ENCODE data around the gene NMNAT1.
"Not testable (repeated sequence)": the region's sequence is repeated elsewhere in the genome, so short reads cannot be mapped to it uniquely, and the experiment has no call there.

The NMNAT1 gene

DNA sequence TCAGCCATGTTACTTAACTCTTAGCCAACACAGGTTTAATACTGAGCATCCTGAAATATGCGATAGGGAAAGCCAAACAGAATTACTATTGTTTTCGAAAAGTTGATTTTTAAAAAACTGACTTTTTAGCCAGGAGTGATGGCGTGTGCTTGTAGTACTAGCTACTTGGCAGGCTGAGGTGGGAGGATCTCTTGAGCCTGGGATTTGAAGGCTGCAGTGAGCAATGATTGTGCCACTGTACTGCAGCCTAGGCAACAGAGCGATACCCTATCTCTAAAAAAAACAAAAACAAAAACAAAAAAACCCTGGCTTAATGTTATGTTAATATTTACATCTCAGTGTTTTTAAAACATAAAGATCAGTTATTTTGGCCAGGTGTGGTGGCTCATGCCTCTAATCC, 16.7 kb downstream of the NMNAT1 start:
- no peak for DNase-seq
- TF ChIP-seq POLR2A (IDR thresholded peaks at IDR 0.05; ENCODE audit: low read length) (no peak), GATA1 (IDR thresholded peaks at IDR 0.05; ENCODE audit: low read depth, low read length) (no peak)

DNA sequence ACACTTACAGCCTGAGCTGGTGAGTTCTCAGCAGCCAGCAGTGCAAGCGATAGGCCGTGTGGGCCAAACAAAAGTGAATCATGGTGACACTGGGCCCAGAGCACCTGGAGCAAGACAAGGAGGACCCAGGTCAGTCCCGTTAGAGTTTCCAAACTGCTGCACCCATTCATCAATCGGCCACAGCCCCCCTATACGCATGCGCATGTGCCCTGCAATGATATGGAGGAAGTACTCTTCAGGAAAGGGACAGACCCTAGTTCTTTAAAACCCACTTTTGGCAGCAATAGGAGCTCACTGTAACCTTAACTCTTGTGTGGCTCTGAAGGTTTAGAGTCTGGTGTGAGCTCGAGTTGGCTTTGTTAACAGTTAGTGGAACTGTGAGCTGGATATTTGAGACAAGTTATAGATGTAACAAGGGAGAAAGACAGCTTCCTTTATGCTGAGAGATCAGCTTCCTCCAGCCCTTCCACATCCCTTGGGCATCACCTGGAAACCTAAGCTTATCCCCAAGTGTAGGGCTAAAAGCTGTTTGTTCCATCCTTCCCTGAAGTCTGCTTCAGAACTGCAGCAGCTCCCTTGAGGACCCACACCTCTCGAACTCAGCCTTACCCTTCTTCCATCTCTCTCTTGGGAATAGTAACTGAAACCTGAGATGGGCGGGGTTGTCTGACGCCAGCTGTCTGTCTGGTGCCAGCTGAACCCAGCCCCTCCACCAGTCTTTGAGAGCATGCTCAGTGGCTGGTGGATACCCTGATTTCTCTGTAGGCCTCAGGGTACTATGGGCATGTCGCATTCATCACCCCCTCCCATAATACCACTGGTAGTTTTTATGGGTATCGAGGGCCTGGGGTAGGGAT, 17.7 kb downstream of the NMNAT1 start:
- DNase-seq, result no peak
- TF ChIP-seq GATA1 (IDR thresholded peaks at IDR 0.05; ENCODE audit: low read depth, low read length) (no peak), POLR2A (IDR thresholded peaks at IDR 0.05; ENCODE audit: low read length) (no peak)

DNA sequence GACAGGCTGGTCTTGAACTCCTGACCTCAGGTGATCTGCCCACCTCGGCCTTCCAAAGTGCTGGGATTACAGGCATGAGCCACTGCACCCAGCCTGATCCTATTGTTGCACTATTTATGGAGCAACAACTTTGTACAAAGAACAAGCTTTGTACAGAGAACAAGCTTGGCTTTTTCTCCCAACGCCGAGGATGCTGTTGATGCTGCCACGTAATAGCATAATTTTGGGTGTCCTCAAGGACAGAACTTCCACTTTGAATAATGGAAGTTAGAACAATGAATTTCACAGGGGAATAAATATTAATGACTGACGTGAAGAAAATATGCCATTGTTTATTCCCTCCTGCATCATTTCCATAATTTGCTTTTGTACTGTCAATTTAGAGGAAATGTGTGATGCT, 41.0 kb downstream of the NMNAT1 start:
- TF ChIP-seq POLR2A (IDR thresholded peaks at IDR 0.05; ENCODE audit: low read length) (no peak), GATA1 (IDR thresholded peaks at IDR 0.05; ENCODE audit: low read depth, low read length) (no peak)
- DNase-seq, result no peak

DNA sequence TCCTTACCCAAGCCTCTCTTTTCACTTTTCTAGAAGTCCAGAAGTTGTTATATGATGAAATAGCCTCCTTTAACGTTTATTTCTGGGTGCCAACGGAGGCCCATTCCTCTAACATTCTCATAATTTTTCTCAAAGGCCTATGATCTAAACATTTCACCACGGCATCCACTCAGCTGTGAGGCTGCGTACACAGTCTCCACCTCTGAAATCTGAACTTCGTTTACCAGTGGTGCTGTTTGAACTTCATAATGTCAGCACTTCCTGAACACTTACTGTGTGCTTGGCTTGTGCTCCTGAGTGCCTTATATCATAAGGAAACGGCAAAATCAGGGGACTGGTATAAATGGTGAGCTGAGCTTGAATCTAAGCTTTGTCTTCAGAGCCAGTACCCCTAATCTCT, 41.7 kb downstream of the NMNAT1 start:
- TF ChIP-seq GATA1 (IDR thresholded peaks at IDR 0.05; ENCODE audit: low read depth, low read length) (no peak), POLR2A (IDR thresholded peaks at IDR 0.05; ENCODE audit: low read length) (no peak)
- DNase-seq, result no peak

DNA sequence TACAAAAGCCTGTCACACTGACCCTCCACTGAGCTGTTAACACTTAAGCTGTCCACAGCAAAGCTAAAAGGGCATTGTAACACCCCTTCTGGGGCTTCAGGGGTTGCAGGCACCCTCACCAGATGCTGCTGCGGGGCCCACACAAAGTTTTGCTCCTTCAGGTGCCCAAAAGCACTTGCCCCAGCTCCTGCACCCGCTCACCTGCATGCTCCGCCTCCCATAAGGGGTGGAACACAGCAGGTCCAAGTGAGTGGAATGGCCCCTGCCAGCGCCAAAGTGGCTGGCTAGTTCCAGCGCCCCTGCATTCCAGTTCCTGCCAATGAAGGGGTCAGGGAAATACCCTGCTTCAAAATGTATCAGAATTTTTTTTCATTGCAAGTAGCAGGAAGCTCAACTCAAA, 46.5 kb downstream of the NMNAT1 start:
- DNase-seq, result no peak
- TF ChIP-seq GATA1 (IDR thresholded peaks at IDR 0.05; ENCODE audit: low read depth, low read length), result no peak
- TF ChIP-seq POLR2A (IDR thresholded peaks at IDR 0.05; ENCODE audit: low read length), result no peak

DNA sequence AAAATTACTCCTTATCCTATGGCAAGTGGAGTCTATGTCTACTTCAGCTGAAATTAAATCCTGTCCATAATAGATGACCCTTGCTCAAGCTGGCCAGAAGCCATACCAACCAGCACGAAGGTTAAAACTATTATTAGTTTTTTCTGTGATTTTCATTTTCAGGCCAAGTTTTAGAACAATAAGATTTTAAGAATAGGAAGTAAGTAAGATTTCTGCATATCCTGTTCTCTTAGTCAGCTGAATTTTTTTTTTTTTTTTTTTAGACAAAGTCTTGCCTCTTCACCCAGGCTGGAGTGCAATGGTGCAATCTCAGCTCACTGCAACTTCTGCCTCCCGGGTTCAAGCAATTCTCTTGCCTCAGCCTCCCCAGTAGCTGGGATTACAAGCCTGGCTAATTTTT, 47.7 kb downstream of the NMNAT1 start:
- TF ChIP-seq POLR2A (IDR thresholded peaks at IDR 0.05; ENCODE audit: low read length) (no peak), GATA1 (IDR thresholded peaks at IDR 0.05; ENCODE audit: low read depth, low read length) (no peak)
- DNase-seq, result no peak

DNA sequence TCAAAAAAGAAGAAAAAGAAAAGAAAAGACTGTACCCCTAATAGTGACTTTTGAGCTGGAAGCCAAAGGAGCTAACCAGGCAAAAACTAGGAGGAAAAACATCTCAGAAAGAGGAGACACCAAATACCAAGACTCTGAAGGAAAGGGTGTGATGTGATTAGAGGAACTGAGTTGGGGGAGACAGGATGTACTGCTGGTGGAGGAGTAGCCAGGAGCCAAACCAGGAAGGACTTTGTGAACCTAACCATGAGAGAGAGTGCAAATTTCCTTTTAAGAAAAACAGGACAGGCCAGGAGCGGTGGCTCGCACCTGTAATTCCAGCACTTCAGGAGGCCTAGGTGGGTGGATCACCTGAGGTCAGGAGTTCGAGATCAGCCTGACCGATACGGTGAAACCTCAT, 49.6 kb downstream of the NMNAT1 start:
- no peak for TF ChIP-seq POLR2A (IDR thresholded peaks at IDR 0.05; ENCODE audit: low read length)
- DNase-seq, result no peak

DNA sequence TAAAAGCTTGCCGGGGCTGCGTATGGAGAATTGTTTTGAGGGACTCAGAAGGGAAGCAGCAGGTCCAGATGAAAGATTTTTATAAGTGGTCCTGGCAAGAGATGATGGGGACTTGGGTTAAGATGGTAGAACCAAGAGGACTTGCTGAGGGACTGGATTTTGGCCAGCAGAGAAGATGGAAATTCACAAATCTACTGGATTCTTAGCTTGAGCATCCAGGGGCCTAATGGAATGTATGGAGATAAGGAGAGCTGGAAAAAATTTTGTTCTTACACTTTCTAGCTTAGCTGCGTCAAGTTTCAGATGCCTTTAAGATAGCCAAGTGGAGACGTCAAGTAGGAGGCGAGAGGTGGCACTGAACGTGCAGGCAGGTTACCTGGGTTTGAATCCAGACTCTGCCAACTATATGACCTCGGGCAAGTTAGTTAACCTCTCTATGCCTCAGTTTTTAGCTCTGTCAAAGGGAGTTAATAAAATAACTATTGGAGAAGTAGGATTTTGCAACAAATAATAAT, 50.3 kb downstream of the NMNAT1 start:
- DNase-seq, result no peak
- TF ChIP-seq GATA1 (IDR thresholded peaks at IDR 0.05; ENCODE audit: low read depth, low read length) (no peak), POLR2A (IDR thresholded peaks at IDR 0.05; ENCODE audit: low read length) (no peak)

DNA sequence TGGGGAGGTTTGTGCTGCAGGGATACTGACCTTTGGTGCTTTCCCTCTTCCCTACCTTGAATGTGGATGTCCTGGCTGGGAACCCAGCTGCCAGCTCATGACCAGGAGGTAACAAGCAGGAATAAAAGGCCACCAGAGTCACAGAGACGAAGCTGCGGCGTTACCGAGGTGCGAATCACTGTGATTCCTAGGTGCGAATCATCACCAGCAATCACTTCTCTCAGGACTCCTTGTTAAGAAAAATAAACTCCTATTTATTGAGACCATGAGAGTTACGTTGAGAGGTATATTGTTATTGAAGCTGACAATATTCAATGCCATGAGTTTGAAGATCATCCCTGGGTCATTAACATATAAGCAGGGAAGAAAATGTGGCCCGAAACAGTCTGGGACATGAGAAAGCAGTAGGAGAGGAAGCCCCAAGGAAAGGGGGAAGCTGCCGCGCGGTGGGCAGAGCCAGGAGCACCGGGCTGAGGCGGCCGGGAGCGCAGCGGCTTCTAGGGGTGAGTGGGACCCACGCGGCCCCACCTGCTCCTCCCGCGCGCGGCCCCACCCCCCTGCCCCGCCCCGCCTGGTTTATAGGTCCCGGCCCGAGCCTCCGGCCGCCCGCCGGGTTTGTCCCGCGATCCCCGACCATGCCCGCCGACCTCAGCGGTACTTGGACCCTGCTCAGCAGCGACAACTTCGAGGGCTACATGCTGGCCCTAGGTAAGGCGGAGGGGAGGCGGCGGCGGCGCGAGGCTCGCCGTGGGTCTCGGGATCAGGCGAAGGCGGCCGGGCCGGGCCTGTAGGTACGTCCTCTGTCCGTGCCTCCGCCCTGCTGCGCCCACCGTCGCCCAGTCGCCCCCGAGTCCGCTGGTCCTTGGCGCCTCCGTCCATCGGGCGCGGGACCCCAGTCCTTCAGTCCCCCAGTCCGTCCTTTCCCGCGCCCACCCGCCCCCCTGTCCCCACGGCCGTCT, 53.6 kb downstream of the NMNAT1 start, which contains the start of gene RBP7:
TSS of gene RBP7 (plus strand) at position 605 of the 959 bp plus-strand sequence. CDS start at position 636, 31 bp downstream.
- no peak for DNase-seq
- TF ChIP-seq GATA1 (IDR thresholded peaks at IDR 0.05; ENCODE audit: low read depth, low read length) (no peak), POLR2A (IDR thresholded peaks at IDR 0.05; ENCODE audit: low read length) (no peak)

DNA sequence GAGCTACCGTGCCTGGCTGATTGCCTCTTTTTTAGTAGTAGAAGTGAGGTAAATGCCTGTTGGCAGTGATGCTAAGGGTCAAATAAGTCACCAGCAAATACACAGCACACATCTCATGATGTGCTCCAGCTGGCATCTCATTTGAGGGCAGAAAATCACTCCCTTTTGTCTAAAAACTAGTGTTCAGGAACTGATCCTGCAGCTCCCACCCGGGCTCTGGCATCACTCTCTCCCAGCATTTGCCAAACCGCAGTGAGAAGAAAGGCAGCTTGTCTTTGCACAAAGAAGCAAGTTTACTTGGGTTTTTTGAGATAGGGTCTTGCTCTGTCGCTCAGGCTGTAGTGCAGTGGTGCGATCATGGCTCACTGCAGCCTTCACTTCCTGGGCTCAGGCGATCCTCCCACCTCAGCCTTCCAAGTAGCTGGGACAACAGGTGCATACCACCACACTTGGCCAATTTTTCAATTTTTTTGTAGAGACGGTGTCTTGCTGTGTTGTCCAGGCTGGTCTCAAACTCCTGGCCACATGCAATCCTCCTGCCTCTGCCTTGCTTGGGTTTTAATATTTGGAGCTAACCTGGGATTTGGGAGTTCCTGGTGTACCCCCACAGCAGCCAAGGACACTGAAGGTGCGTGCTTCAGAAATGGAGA, 57.9 kb downstream of the NMNAT1 start:
- no peak for DNase-seq
- TF ChIP-seq GATA1 (IDR thresholded peaks at IDR 0.05; ENCODE audit: low read depth, low read length), result no peak
- no peak for TF ChIP-seq POLR2A (IDR thresholded peaks at IDR 0.05; ENCODE audit: low read length)

DNA sequence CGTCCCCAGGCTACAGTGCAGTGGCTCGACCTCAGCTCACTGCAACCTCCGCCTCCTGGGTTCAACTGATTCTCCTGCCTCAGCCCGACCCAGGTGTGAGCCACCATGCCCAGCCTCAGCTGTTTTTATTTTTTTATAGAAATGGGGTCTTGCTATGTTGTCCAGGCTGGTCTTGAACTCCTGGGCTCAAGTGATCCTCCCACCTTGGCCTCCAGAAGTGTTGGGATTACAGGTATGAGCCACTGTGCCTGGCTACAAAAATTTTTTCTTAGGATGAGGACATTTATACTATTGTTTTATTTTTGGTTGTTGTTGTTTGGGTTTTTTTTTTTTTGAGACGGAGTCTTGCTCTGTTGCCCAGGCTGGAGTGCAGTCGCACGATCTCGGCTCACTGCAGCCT, 62.0 kb downstream of the NMNAT1 start:
- not testable (repeated sequence) for DNase-seq

DNA sequence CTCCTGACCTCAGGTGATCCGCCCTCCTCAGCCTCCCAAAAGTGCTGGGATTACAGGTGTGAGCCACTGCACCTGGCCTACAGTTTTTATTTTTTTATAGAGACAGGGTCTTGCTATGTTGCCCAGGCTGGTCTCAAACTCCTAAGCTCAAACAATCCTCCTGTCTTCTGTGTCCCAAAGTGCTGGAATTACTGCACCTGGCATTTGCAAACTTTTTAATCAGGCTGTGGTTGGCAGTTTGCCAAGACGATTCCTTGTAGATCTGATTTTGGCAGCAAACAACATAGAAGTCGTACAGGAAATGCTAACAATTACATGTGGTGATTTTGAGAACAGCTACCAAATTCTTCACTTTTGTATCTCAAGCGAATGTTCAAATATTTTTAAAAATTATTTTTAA, 63.9 kb downstream of the NMNAT1 start:
- TF ChIP-seq GATA1 (IDR thresholded peaks at IDR 0.05; ENCODE audit: low read depth, low read length) (no peak), POLR2A (IDR thresholded peaks at IDR 0.05; ENCODE audit: low read length) (no peak)
- no peak for DNase-seq

DNA sequence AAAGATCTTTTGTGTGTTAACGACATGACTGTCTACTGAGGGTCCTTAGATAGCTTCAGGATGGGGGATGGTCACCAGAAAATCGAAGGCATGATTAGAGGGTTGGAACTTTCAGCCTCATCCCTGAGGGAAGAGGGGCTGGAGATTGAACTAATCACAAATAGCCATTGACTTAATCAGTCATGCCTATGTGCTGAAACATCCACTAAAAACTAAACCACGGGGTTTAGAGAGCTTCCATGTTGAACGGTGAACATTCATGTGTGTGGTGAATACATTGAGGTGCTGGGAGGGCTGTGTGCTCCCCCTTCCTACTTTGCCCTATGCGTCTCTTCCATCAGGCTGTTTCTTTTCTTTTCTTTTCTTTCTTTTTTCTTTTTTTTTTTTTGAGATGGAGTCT, 70.7 kb downstream of the NMNAT1 start:
- no peak for DNase-seq
- TF ChIP-seq POLR2A (IDR thresholded peaks at IDR 0.05; ENCODE audit: low read length), result no peak
- no peak for TF ChIP-seq GATA1 (IDR thresholded peaks at IDR 0.05; ENCODE audit: low read depth, low read length)

DNA sequence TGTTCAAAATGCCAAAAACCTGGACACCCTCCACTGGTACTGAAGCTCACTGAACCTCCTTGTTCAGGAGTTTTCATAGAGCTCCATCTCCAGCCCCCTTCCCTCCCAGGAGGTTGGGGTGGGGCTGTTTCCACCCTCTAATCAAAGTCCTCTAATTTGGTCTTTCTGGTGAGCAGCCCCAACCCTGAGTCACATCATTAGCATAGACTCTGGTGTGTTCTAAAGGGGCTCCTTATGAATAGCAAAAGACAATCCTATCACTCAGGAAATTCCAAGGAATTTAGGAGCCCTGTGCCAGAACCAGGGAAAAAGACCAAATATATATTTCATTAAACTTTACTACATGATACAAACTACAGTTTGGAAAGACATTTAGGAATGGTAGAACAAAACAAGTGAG, 76.3 kb downstream of the NMNAT1 start:
- TF ChIP-seq GATA1 (IDR thresholded peaks at IDR 0.05; ENCODE audit: low read depth, low read length), result no peak
- TF ChIP-seq POLR2A (IDR thresholded peaks at IDR 0.05; ENCODE audit: low read length), result no peak
- no peak for DNase-seq
